A549 (cell line): ENCODE results near the gene GTPBP1. TPM values are rescaled to one million over a fixed set of nuclear protein-coding genes. Genes with fewer than 3 reads are reported as not detected.

ENCODE experiments used
- ATAC-seq, 2 experiments: fragments of 200-7000 bp in 1 of 2; fragments of >200 bp in 1 of 2; cut with Nextera tagmentation in 1 of 2; cut with Tn5 transposase in 1 of 2; 3 replicates each; pipeline versions ENCODE4 v1.8.0 to v1.9.1; 2018 to 2020; ENCODE audit warnings: mild to moderate bottlenecking in 1 of 2, moderate library complexity in 1 of 2
- CTCF ChIA-PET: fragments of 300-600 bp; sonication (Branson Sonifier 250); formaldehyde crosslinking; extraction: SDS; loops from one replicate; lab custom pipeline; 2021; ENCODE audit warnings: antibody characterized with exemption, inconsistent platforms; lab: Yijun Ruan, JAX
- POLR2A ChIA-PET: fragments of 350-600 bp; formaldehyde crosslinking; extraction: SDS; loops from one replicate; lab custom pipeline; 2021; ENCODE audit warnings: antibody characterized with exemption, inconsistent platforms; lab: Yijun Ruan, JAX
- DNase-seq, 2 experiments: peaks; one replicate each; pipeline versions ENCODE4 v3.0.0 to v3.0.0-alpha.2; 2011 to 2016; ENCODE audit warnings: low read depth in 1 of 2, low spot score in 1 of 2
- FAIRE-seq: peaks from 2 replicates; lab custom pipeline; 2011; peaks lifted over from hg19 to GRCh38; lab: Jason Lieb, UNC
- H3K27ac ChIP-seq, 2 experiments: fragments of >200 bp; sonication (Bioruptor Twin); formaldehyde crosslinking; 3 replicates each; pipeline ENCODE4 v1.5.1; 2016 to 2017
- H3K4me1 ChIP-seq: fragments of >200 bp; sonication (Bioruptor Twin); formaldehyde crosslinking; 3 replicates; pipeline ENCODE4 v1.6.1; 2016
- H3K4me2 ChIP-seq: fragments of >200 bp; sonication (Bioruptor Twin); formaldehyde crosslinking; 3 replicates; pipeline ENCODE4 v1.6.1; 2016
- H3K4me3 ChIP-seq: fragments of >200 bp; sonication (Bioruptor Twin); formaldehyde crosslinking; 3 replicates; pipeline ENCODE4 v1.5.1; 2016
- H3K9me3 ChIP-seq: fragments of >200 bp; sonication (Bioruptor Twin); formaldehyde crosslinking; 3 replicates; pipeline ENCODE4 v1.6.1; 2016
- ATOH8 ChIP-seq: fragments of 250-450 bp; sonication (Bioruptor Pico); IDR thresholded peaks from 2 replicates; pipeline ENCODE4 v1.5.0; 2020; ENCODE audit warnings: low read depth, mild to moderate bottlenecking, moderate library complexity
- CHD2 ChIP-seq: fragments of 150-350 bp; IDR thresholded peaks from 2 replicates; pipeline ENCODE4 v1.6.1; 2014; ENCODE audit warnings: low read length; ENCODE audit not compliant: partially characterized antibody
- CTCF ChIP-seq: fragments of >200 bp; sonication (Bioruptor Twin); formaldehyde crosslinking; IDR thresholded peaks from 3 replicates; pipeline ENCODE4 v1.5.1; 2016
- EHF ChIP-seq: fragments of 250-450 bp; sonication (Bioruptor Pico); IDR thresholded peaks from 2 replicates; pipeline ENCODE4 v1.5.0; 2020; ENCODE audit warnings: mild to moderate bottlenecking
- FOSL2 ChIP-seq, 2 experiments: fragments of 450-650 bp in 1 of 2; fragments of >200 bp in 1 of 2; sonication (Bioruptor Twin) in 1 of 2; formaldehyde crosslinking; IDR thresholded peaks; 2 replicates each; pipeline versions ENCODE4 v1.5.0 to v1.6.1; 2016 to 2020; ENCODE audit warnings: mild to moderate bottlenecking in 1 of 2, moderate library complexity in 1 of 2
- FOXS1 ChIP-seq: fragments of 250-450 bp; sonication (Bioruptor Pico); IDR thresholded peaks from 2 replicates; pipeline ENCODE4 v1.5.0; 2020; ENCODE audit warnings: mild to moderate bottlenecking, moderate library complexity
- GATA3 ChIP-seq: IDR thresholded peaks from 2 replicates; pipeline ENCODE4 v1.6.1; 2012; ENCODE audit warnings: borderline replicate concordance
- HOXB5 ChIP-seq: fragments of 250-450 bp; sonication (Bioruptor Pico); IDR thresholded peaks from 2 replicates; pipeline ENCODE4 v1.5.0; 2020; ENCODE audit warnings: mild to moderate bottlenecking, moderate library complexity
- JUN ChIP-seq, 2 experiments: fragments of >200 bp; sonication (Bioruptor Twin); formaldehyde crosslinking; IDR thresholded peaks; 2 replicates in 1 of 2; 3 replicates in 1 of 2; pipeline ENCODE4 v1.6.1; 2016 to 2017
- KDM1A ChIP-seq: fragments of 200-600 bp; sonication (generic); IDR thresholded peaks from 2 replicates; pipeline ENCODE4 v1.6.1; 2016; ENCODE audit warnings: low read depth, mild to moderate bottlenecking
- NPAS2 ChIP-seq: fragments of 250-450 bp; sonication (Bioruptor Pico); IDR thresholded peaks from 2 replicates; pipeline ENCODE4 v1.8.0; 2022; ENCODE audit warnings: mild to moderate bottlenecking, moderate library complexity, borderline replicate concordance
- NR3C1 ChIP-seq: fragments of >200 bp; sonication (Bioruptor Twin); formaldehyde crosslinking; IDR thresholded peaks from 3 replicates; pipeline ENCODE4 v1.6.1; 2017
- POLR2A ChIP-seq: IDR thresholded peaks from 2 replicates; pipeline ENCODE4 v1.6.1; 2012; ENCODE audit warnings: mild to moderate bottlenecking, low read length
- RAD21 ChIP-seq, 2 experiments: fragments of >200 bp in 1 of 2; sonication (Bioruptor Twin) in 1 of 2; formaldehyde crosslinking in 1 of 2; IDR thresholded peaks in 1 of 2; conservative IDR thresholded peaks in 1 of 2; 2 replicates in 1 of 2; 3 replicates in 1 of 2; pipeline ENCODE4 v1.6.1; 2012 to 2018; ENCODE audit warnings: inconsistent platforms in 1 of 2
- RARB ChIP-seq: fragments of 250-450 bp; sonication (Bioruptor Pico); IDR thresholded peaks from 2 replicates; pipeline ENCODE4 v1.8.0; 2021; ENCODE audit warnings: mild to moderate bottlenecking, moderate library complexity
- RCOR1 ChIP-seq: fragments of 150-350 bp; IDR thresholded peaks from 2 replicates; pipeline ENCODE4 v1.6.1; 2014; ENCODE audit warnings: antibody characterized with exemption, low read length, low read depth
- RNF2 ChIP-seq: fragments of 200-600 bp; sonication (generic); IDR thresholded peaks from 2 replicates; pipeline ENCODE4 v1.6.1; 2016; ENCODE audit warnings: low read depth, mild to moderate bottlenecking, antibody characterized with exemption, moderate library complexity, borderline replicate concordance
- SMC3 ChIP-seq: fragments of >200 bp; sonication (Bioruptor Twin); formaldehyde crosslinking; IDR thresholded peaks from 3 replicates; pipeline ENCODE4 v1.6.1; 2018; ENCODE audit warnings: inconsistent platforms
- TFCP2L1 ChIP-seq: fragments of 250-450 bp; sonication (Bioruptor Pico); IDR thresholded peaks from 2 replicates; pipeline ENCODE4 v1.5.0; 2021; ENCODE audit warnings: mild to moderate bottlenecking
- USF2 ChIP-seq: fragments of 450-650 bp; IDR thresholded peaks from 2 replicates; pipeline ENCODE4 v1.6.1; 2014; ENCODE audit warnings: antibody characterized with exemption
- ZC3H11A ChIP-seq: fragments of 450-650 bp; IDR thresholded peaks from 2 replicates; pipeline ENCODE4 v1.6.1; 2014; ENCODE audit warnings: antibody characterized with exemption, mild to moderate bottlenecking
- WGBS: methylation state at CpG from one replicate; pipeline ENCODE4 v1.1.6; 2017; ENCODE audit errors: missing lambda C conversion rate; 5-methylcytosine and 5-hydroxymethylcytosine counted together
- polyA plus RNA-seq, 4 experiments: library from polyadenylated mRNA; depleted of rRNA in 3 of 4; stranded (reverse); fragments of >200 nt; fragmentation: RNase III in 1 of 4; extraction: RNeasy Plus Mini Kit Qiagen cat#74134 plus additional on column Dnase treatment in 1 of 4; gene quantifications; 2 replicates in 3 of 4; 3 replicates in 1 of 4; pipeline ENCODE4 v1.2.3, GENCODE V29; 2011 to 2017
- TF ChIP-seq, protein P1 (sequence below): fragments of >200 bp; sonication (Bioruptor Twin); formaldehyde crosslinking; IDR thresholded peaks from 2 replicates; pipeline ENCODE4 v1.6.1; 2016

The GTPBP1 gene
- polyA plus RNA-seq, 2 of the 4 experiments (the other 2 are of a cell fraction) = 9.0 to 15.1 TPM

GRCh38 chr22:38727123-38727522, 21.4 kb downstream of the GTPBP1 start:
- ATAC-seq = no peak
- H3K4me2 ChIP-seq = no peak overlapping the region
- no peaks in the 10 kb centered on the region for H3K4me1 ChIP-seq
- no peak for DNase-seq
- FAIRE-seq = no peak
- CTCF ChIA-PET = interaction anchor here (1.4 to 7.4 kb wide), 2 partner anchors 8 to 142 kb away, joined by 3 to 69 read pairs; no protein-coding TSS in a partner anchor
- no peaks in the 10 kb centered on the region for H3K9me3 ChIP-seq
- POLR2A ChIA-PET = no interaction called here
- H3K4me3 ChIP-seq = no peak overlapping the region
- TF ChIP-seq RNF2 = no peak
- TF ChIP-seq KDM1A = no peak
- TF ChIP-seq JUN (IDR thresholded peaks at IDR 0.05) = no peak
- TF ChIP-seq NR3C1 = no peak
- TF ChIP-seq CTCF = no peak
- TF ChIP-seq, all 56 proteins: peak for 0
- 92% methylated on average over 11 of the region's 12 CpGs for WGBS
- H3K27ac ChIP-seq = no peak overlapping the region

- H3K4me2 ChIP-seq = no peak overlapping the region
- CTCF ChIA-PET = interaction anchor here (0.6 to 1.4 kb wide), 2 partner anchors 25 to 142 kb away, joined by 3 read pairs; no protein-coding TSS in a partner anchor
- no peaks in the 10 kb centered on the region for H3K9me3 ChIP-seq
- H3K4me3 ChIP-seq = no peak overlapping the region
- 89% methylated on average over 6 of the region's 15 CpGs for whole genome bisulfite sequencing
- TF ChIP-seq RCOR1 = no peak
- TF ChIP-seq TFCP2L1 (CRISPR knock-in tag) = no peak
- TF ChIP-seq ZC3H11A = no peak
- TF ChIP-seq EHF = no peak
- TF ChIP-seq KDM1A = no peak
- TF ChIP-seq RARB (CRISPR knock-in tag) = no peak
- no peak for TF ChIP-seq SMC3
- TF ChIP-seq, protein P1, sequence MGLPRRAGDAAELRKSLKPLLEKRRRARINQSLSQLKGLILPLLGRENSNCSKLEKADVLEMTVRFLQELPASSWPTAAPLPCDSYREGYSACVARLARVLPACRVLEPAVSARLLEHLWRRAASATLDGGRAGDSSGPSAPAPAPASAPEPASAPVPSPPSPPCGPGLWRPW = no peak
- TF ChIP-seq USF2 = no peak
- no peaks in the 10 kb centered on the region for H3K4me1 ChIP-seq
- FAIRE-seq (no peak), DNase-seq (no peak), ATAC-seq (no peak)
- POLR2A ChIA-PET = no interaction called here
- H3K27ac ChIP-seq = no peak overlapping the region
Measured at GRCh38 chr22:38727530-38728451, 22.0 kb downstream of the GTPBP1 start.

DNA sequence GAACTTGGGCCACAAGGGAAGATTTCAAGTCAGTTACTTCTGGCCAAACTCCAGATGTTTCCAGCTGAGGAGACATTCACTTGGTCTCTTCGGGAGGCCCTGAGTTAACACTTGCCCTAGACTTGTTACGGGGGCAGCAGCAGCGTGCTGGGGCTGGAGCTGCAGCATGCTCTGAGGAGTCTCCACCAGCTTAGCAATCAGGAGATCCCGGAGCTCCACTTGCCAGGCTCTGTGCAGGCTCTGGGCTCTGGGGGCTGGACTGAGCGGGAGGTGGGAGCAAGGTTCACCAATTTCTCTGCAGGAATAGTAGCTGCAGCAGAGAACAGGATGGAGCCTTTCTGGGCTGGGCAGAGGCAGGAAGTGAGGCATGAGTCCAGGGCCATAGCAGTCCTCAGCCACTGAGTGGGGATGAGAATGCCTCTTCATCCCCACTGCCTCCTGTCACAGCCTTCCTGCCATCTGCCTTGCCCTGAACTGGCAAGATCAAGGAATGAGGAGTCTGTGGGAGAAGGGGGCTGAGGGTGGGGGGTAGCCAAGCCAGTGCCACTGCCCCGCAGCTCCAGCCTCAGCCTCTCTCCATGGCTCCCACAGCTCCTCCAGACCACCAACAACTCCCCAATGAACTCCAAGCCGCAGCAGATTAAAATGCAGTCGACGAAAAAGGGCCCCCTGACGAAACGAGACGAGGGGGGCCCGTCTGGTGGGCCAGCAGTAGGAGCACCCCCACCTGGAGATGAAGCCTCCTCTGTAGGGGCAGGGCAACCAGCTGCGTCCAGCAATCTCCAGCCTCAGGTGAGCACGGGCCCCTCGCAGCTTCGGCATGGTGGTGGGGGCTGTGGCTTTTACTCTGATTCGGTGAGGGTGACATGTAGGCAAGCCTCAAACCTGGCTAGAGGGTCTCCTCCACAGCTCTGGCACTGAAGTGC, 23.4 kb downstream of the GTPBP1 start:
- no peak for ATAC-seq
- DNase-seq = no peak
- Histone ChIP-seq H3K4me2 (no peak overlapping the region), H3K9me3 (no peaks in the 10 kb centered on the region), H3K4me3 (no peak overlapping the region), H3K27ac (no peak overlapping the region), H3K4me1 (no peaks in the 10 kb centered on the region)
- 88% methylated on average over 8 of the region's 18 CpGs for WGBS
- no peak for FAIRE-seq
- POLR2A ChIA-PET = no interaction called here
- CTCF ChIA-PET = interaction anchor here (1.0 to 1.1 kb wide), 2 partner anchors 10 to 11 kb away, joined by 3 to 4 read pairs; no protein-coding TSS in a partner anchor
- no peak for TF ChIP-seq ATOH8
- no peak for TF ChIP-seq HOXB5
- no peak for TF ChIP-seq FOXS1 (CRISPR knock-in tag)
- TF ChIP-seq FOSL2 (IDR thresholded peaks at IDR 0.05) = no peak
- no peak for TF ChIP-seq FOSL2 (CRISPR knock-in tag; IDR thresholded peaks at IDR 0.05)
- TF ChIP-seq GATA3 = no peak
- no peak for TF ChIP-seq POLR2A
- no peak for TF ChIP-seq KDM1A
- no peak for TF ChIP-seq NPAS2
- TF ChIP-seq CTCF = no peak
- no peak for TF ChIP-seq CHD2
- TF ChIP-seq RCOR1 = no peak
- TF ChIP-seq RAD21 (conservative IDR thresholded peaks at IDR 0.05 in 1 of 2, IDR thresholded peaks at IDR 0.05 in 1 of 2) = no peak
- TF ChIP-seq USF2 = no peak
